H9 (cell line): Measurements from ENCODE around the gene GUF1. TPM values are rescaled to one million over a fixed set of nuclear protein-coding genes. Genes with fewer than 3 reads are reported as not detected.

Source experiments
- DNase-seq: peaks from one replicate; pipeline ENCODE4 v3.0.0-alpha.2; 2017
- H2AFZ ChIP-seq: one replicate; pipeline ENCODE4 v1.6.1; 2013; ENCODE audit warnings: mild to moderate bottlenecking, low read length, control low read depth, moderate library complexity
- H2AK5ac ChIP-seq: 2 replicates; pipeline ENCODE4 v1.6.1; 2013; ENCODE audit warnings: low read length, control low read depth, mixed read lengths; ENCODE audit not compliant: insufficient read length
- H2BK120ac ChIP-seq: one replicate; pipeline ENCODE4 v1.6.1; 2013; ENCODE audit warnings: low read depth, mild to moderate bottlenecking, low read length, control low read depth, inconsistent platforms; ENCODE audit not compliant: poor library complexity, severe bottlenecking
- H2BK12ac ChIP-seq: 2 replicates; pipeline ENCODE4 v1.6.1; 2013; ENCODE audit warnings: low read length, control low read depth, mixed read lengths, low read depth; ENCODE audit not compliant: insufficient read length
- H2BK15ac ChIP-seq: 2 replicates; pipeline ENCODE4 v1.6.1; 2013; ENCODE audit warnings: low read depth, low read length, control low read depth
- H2BK20ac ChIP-seq: one replicate; pipeline ENCODE4 v1.6.1; 2013; ENCODE audit warnings: low read depth, mild to moderate bottlenecking, low read length, control low read depth, inconsistent platforms; ENCODE audit not compliant: poor library complexity, severe bottlenecking
- H2BK5ac ChIP-seq: 2 replicates; pipeline ENCODE4 v1.6.1; 2013; ENCODE audit warnings: low read length, control low read depth, mixed read lengths; ENCODE audit not compliant: insufficient read length
- H3K14ac ChIP-seq: 2 replicates; pipeline ENCODE4 v1.6.1; 2013; ENCODE audit warnings: low read length, control low read depth; ENCODE audit not compliant: insufficient read depth
- H3K18ac ChIP-seq: 2 replicates; pipeline ENCODE4 v1.6.1; 2013; ENCODE audit warnings: low read depth, mild to moderate bottlenecking, mixed read lengths, low read length, control low read depth; ENCODE audit not compliant: insufficient read length
- H3K23ac ChIP-seq: 2 replicates; pipeline ENCODE4 v1.6.1; 2013; ENCODE audit warnings: low read length, control low read depth, mixed read lengths, low read depth; ENCODE audit not compliant: insufficient read length
- H3K23me2 ChIP-seq: 2 replicates; pipeline ENCODE4 v1.6.1; 2013; ENCODE audit warnings: low read depth, mild to moderate bottlenecking, mixed read lengths, low read length, control low read depth; ENCODE audit not compliant: insufficient read length, poor library complexity, severe bottlenecking
- H3K27ac ChIP-seq: 2 replicates; pipeline ENCODE4 v1.5.1; 2013; ENCODE audit warnings: low read length, control low read depth, mixed read lengths, low read depth; ENCODE audit not compliant: insufficient read length
- H3K27me3 ChIP-seq: 2 replicates; pipeline ENCODE4 v1.6.1; 2013; ENCODE audit warnings: low read length, control low read depth, inconsistent platforms; ENCODE audit not compliant: insufficient read depth
- H3K4ac ChIP-seq: 2 replicates; pipeline ENCODE4 v1.6.1; 2013; ENCODE audit warnings: low read depth, mild to moderate bottlenecking, control low read depth, inconsistent platforms, low read length, moderate library complexity
- H3K4me1 ChIP-seq: 2 replicates; pipeline ENCODE4 v1.6.1; 2013; ENCODE audit warnings: low read length, control low read depth, inconsistent platforms; ENCODE audit not compliant: insufficient read depth
- H3K4me2 ChIP-seq: 2 replicates; pipeline ENCODE4 v1.6.1; 2013; ENCODE audit warnings: low read length, control low read depth, mixed read lengths; ENCODE audit not compliant: insufficient read length, insufficient read depth
- H3K56ac ChIP-seq: 2 replicates; pipeline ENCODE4 v1.6.1; 2013; ENCODE audit warnings: low read depth, mild to moderate bottlenecking, mixed read lengths, low read length, control low read depth; ENCODE audit not compliant: insufficient read length
- H3K79me1 ChIP-seq: 2 replicates; pipeline ENCODE4 v1.6.1; 2013; ENCODE audit warnings: low read depth, mild to moderate bottlenecking, moderate library complexity, low read length, control low read depth, inconsistent platforms; ENCODE audit not compliant: insufficient read depth, poor library complexity, severe bottlenecking
- H3K79me2 ChIP-seq: 2 replicates; pipeline ENCODE4 v1.6.1; 2013; ENCODE audit warnings: low read length, control low read depth, inconsistent platforms; ENCODE audit not compliant: insufficient read depth
- H3K9ac ChIP-seq: 2 replicates; pipeline ENCODE4 v1.6.1; 2013; ENCODE audit warnings: low read length, control low read depth, mixed read lengths; ENCODE audit not compliant: insufficient read length; ENCODE audit errors: extremely low read depth
- H3K9me3 ChIP-seq: one replicate; pipeline ENCODE4 v1.6.1; 2013; ENCODE audit warnings: low read depth, low read length, inconsistent platforms; ENCODE audit not compliant: control insufficient read depth
- H3T11ph ChIP-seq: one replicate; pipeline ENCODE4 v1.6.1; 2013; ENCODE audit warnings: mild to moderate bottlenecking, low read length, control low read depth, inconsistent platforms
- H4K20me1 ChIP-seq: one replicate; pipeline ENCODE4 v1.6.1; 2013; ENCODE audit not compliant: control insufficient read depth, insufficient read length, insufficient read depth
- H4K5ac ChIP-seq: 2 replicates; pipeline ENCODE4 v1.6.1; 2013; ENCODE audit warnings: low read depth, mild to moderate bottlenecking, mixed read lengths, low read length, control low read depth; ENCODE audit not compliant: insufficient read length
- H4K8ac ChIP-seq: replicated peaks from 2 replicates; pipeline ENCODE4 v1.6.1; 2013; ENCODE audit warnings: low read length, control low read depth, mixed read lengths, low read depth; ENCODE audit not compliant: insufficient read length
- H4K91ac ChIP-seq: 2 replicates; pipeline ENCODE4 v1.6.1; 2013; ENCODE audit warnings: low read depth, mild to moderate bottlenecking, moderate library complexity, mixed read lengths, low read length, control low read depth; ENCODE audit not compliant: insufficient read length
- H3K27ac Mint-ChIP-seq, 3 experiments: 2 replicates in 2 of 3; 3 replicates in 1 of 3; pipeline ENCODE4 v1.8.0; 2020 to 2021; ENCODE audit warnings: mixed read lengths in 3 of 3, mild to moderate bottlenecking in 1 of 3, moderate library complexity in 1 of 3
- H3K27me3 Mint-ChIP-seq: 2 replicates; pipeline ENCODE4 v1.8.0; 2021; ENCODE audit warnings: low read depth, mild to moderate bottlenecking, moderate library complexity, mixed read lengths
- H3K36me3 Mint-ChIP-seq, 3 experiments: 2 replicates in 2 of 3; 3 replicates in 1 of 3; pipeline ENCODE4 v1.8.0; 2020 to 2021; ENCODE audit warnings: low read depth in 3 of 3, mixed read lengths in 3 of 3; ENCODE audit not compliant: insufficient read depth in 1 of 3
- H3K4me1 Mint-ChIP-seq, 2 experiments: 2 replicates each; pipeline ENCODE4 v1.8.0; 2020; ENCODE audit warnings: mixed read lengths in 2 of 2
- H3K4me3 Mint-ChIP-seq, 2 experiments: 2 replicates in 1 of 2; 3 replicates in 1 of 2; pipeline ENCODE4 v1.8.0; 2020 to 2021; ENCODE audit warnings: mild to moderate bottlenecking in 2 of 2, mixed read lengths in 2 of 2, moderate library complexity in 1 of 2
- H3K9me3 Mint-ChIP-seq, 2 experiments: 2 replicates in 1 of 2; 3 replicates in 1 of 2; pipeline ENCODE4 v1.8.0; 2020; ENCODE audit warnings: mild to moderate bottlenecking in 2 of 2, mixed read lengths in 2 of 2, moderate library complexity in 1 of 2
- WGBS: extraction: QIAGEN DNeasy Blood & Tissue Kit; methylation state at CpG from one replicate; pipeline ENCODE4 v1.1.7; 2013; ENCODE audit warnings: missing lambda C conversion rate, low lambda C conversion rate, mixed read lengths; ENCODE audit not compliant: insufficient read length; ENCODE audit errors: extremely low coverage; 5-methylcytosine and 5-hydroxymethylcytosine counted together
- total RNA-seq: library from RNA; stranded (reverse); gene quantifications from 2 replicates; pipeline ENCODE4 v1.2.1, GENCODE V29; 2021
- TF ChIP-seq, protein P1 (sequence below): fragments of 200-600 bp; sonication (generic); conservative IDR thresholded peaks from 3 replicates; pipeline ENCODE4 v1.8.0; 2021; ENCODE audit warnings: antibody characterized with exemption, mild to moderate bottlenecking

The GUF1 gene
- total RNA-seq, 1 experiment from 2014 or later: 38.6 TPM

DNA sequence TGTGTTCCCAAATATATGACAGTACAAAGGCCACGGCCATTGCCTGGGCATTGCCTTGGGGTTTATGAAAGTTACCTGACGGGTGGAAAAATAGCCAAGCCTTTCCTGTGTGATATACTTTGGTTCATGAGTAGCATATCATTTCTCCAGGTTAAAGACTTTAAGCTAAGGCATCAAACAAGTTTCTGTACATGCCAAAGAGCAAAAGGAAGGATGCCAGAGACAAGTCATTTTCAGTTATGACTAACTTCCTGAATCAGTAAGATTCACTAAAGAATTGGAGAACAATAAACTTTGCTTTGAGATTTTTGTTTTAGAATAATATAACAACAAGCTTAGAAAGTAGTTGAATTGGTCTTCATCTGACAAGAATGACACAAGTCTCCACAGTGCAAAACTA lies 9.7 kb upstream of the GUF1 start:
- no peak overlapping the region for H2BK120ac ChIP-seq
- no peaks in the 10 kb centered on the region for H3K79me1 ChIP-seq
- H3K4me1 Mint-ChIP-seq: no peaks in the 10 kb centered on the region; a peak in 1 of 4 replicates
- H3K4me1 ChIP-seq: no peaks in the 10 kb centered on the region
- H3K56ac ChIP-seq: no peak overlapping the region
- H3K23ac ChIP-seq: no peak overlapping the region
- H2AK5ac ChIP-seq: no peak overlapping the region
- WGBS: no CpG with 5 or more reads among the region's 2 CpGs
- H4K20me1 ChIP-seq: no peaks in the 10 kb centered on the region
- no peak for DNase-seq
- H3K27ac ChIP-seq: no peak overlapping the region
- no peak overlapping the region for H2AFZ ChIP-seq
- no peak overlapping the region for H4K8ac ChIP-seq
- TF ChIP-seq, protein P1, sequence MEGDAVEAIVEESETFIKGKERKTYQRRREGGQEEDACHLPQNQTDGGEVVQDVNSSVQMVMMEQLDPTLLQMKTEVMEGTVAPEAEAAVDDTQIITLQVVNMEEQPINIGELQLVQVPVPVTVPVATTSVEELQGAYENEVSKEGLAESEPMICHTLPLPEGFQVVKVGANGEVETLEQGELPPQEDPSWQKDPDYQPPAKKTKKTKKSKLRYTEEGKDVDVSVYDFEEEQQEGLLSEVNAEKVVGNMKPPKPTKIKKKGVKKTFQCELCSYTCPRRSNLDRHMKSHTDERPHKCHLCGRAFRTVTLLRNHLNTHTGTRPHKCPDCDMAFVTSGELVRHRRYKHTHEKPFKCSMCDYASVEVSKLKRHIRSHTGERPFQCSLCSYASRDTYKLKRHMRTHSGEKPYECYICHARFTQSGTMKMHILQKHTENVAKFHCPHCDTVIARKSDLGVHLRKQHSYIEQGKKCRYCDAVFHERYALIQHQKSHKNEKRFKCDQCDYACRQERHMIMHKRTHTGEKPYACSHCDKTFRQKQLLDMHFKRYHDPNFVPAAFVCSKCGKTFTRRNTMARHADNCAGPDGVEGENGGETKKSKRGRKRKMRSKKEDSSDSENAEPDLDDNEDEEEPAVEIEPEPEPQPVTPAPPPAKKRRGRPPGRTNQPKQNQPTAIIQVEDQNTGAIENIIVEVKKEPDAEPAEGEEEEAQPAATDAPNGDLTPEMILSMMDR: no peak
- no peaks in the 10 kb centered on the region for H3K79me2 ChIP-seq
- no peak overlapping the region for H3K9ac ChIP-seq
- H3T11ph ChIP-seq: no peak overlapping the region
- no peak overlapping the region for H2BK20ac ChIP-seq
- no peak overlapping the region for H3K4ac ChIP-seq
- H3K9me3 ChIP-seq: no peaks in the 10 kb centered on the region
- no peak overlapping the region for H3K14ac ChIP-seq
- H3K9me3 Mint-ChIP-seq: no peaks in the 10 kb centered on the region
- H2BK15ac ChIP-seq: no peak overlapping the region
- no peaks in the 10 kb centered on the region for H3K27me3 ChIP-seq
- H3K4me2 ChIP-seq: no peak overlapping the region
- H4K91ac ChIP-seq: no peak overlapping the region
- H3K36me3 Mint-ChIP-seq: no peaks in the 10 kb centered on the region
- H4K5ac ChIP-seq: no peak overlapping the region
- H3K4me3 Mint-ChIP-seq: no peak overlapping the region
- no peak overlapping the region for H3K18ac ChIP-seq
- H3K27me3 Mint-ChIP-seq: peaks cover 13% of the 10 kb centered on the region
- no peak overlapping the region for H3K27ac Mint-ChIP-seq
- no peak overlapping the region for H2BK5ac ChIP-seq
- no peaks in the 10 kb centered on the region for H3K23me2 ChIP-seq
- no peak overlapping the region for H2BK12ac ChIP-seq
